Esophagus squamous epithelium (tissue), 4 donors: ENCODE measurements around the gene OTOA.

ENCODE experiments used
- CTCF ChIP-seq, 6 experiments: fragments of 450-650 bp in 4 of 6; fragments of 200-600 bp in 2 of 6; sonication (generic) in 2 of 6; IDR thresholded peaks; one replicate each; pipeline ENCODE4 v1.5.1; 2016 to 2019; ENCODE audit warnings: antibody characterized with exemption in 6 of 6, mild to moderate bottlenecking in 4 of 6, moderate library complexity in 4 of 6
- POLR2A ChIP-seq, 4 donors: fragments of 450-650 bp; IDR thresholded peaks; one replicate each; pipeline ENCODE4 v1.6.1; 2017; ENCODE audit warnings: antibody characterized with exemption in 4 of 4, mild to moderate bottlenecking in 4 of 4, moderate library complexity in 3 of 4

DNA sequence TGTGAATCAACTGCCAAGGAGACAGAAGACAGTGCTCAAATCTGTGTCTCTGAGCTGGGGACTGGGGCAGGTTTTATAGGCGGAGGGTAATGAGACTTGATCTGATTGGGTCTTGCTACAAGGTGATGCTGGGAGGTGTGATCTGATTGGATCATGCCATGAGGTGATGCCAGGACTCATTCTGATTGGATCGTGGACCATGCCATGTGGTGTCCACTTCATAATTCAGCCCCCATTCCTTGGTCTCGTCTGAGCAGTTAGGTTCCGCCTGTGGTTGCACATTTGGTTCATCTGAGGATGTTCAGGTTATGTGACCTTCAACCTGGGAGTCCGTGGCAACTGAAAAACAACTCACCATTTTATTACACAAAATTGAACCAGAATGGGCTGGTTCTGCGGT, 41.0 kb downstream of the OTOA start:
- no peak for TF ChIP-seq POLR2A (IDR thresholded peaks at IDR 0.05)
- no peak for TF ChIP-seq CTCF (IDR thresholded peaks at IDR 0.05)
